HFF-Myc (cell line): Measurements from ENCODE around the gene ARHGAP33.

ENCODE experiments used
- DNase-seq: peaks from one replicate; pipeline ENCODE4 v3.0.0-alpha.2; 2011; ENCODE audit warnings: low read depth; ENCODE audit errors: extremely low read depth
- H3K4me3 ChIP-seq: replicated peaks from 2 replicates; pipeline ENCODE4 v1.5.1; 2011; ENCODE audit warnings: low read depth, mild to moderate bottlenecking, control low read depth, low read length
- TF ChIP-seq, protein P1 (sequence below): IDR thresholded peaks from 2 replicates; pipeline ENCODE4 v1.5.1; 2012; ENCODE audit warnings: mild to moderate bottlenecking, low read depth, low read length, control low read depth; ENCODE audit errors: missing control alignments

Gene ARHGAP33

GRCh38 chr19:35740423-35741202 lies 34.8 kb upstream of the ARHGAP33 start:
- TF ChIP-seq, protein P1, sequence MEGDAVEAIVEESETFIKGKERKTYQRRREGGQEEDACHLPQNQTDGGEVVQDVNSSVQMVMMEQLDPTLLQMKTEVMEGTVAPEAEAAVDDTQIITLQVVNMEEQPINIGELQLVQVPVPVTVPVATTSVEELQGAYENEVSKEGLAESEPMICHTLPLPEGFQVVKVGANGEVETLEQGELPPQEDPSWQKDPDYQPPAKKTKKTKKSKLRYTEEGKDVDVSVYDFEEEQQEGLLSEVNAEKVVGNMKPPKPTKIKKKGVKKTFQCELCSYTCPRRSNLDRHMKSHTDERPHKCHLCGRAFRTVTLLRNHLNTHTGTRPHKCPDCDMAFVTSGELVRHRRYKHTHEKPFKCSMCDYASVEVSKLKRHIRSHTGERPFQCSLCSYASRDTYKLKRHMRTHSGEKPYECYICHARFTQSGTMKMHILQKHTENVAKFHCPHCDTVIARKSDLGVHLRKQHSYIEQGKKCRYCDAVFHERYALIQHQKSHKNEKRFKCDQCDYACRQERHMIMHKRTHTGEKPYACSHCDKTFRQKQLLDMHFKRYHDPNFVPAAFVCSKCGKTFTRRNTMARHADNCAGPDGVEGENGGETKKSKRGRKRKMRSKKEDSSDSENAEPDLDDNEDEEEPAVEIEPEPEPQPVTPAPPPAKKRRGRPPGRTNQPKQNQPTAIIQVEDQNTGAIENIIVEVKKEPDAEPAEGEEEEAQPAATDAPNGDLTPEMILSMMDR: no peak
- peak; percentile 87 for DNase-seq
- H3K4me3 ChIP-seq: peak overlapping the region; percentile 53

- TF ChIP-seq, protein P1: no peak
- peak overlapping the region; percentile 53 for H3K4me3 ChIP-seq
- no peak for DNase-seq
Measured at GRCh38 chr19:35741203-35741515, 34.2 kb upstream of the ARHGAP33 start.

- H3K4me3 ChIP-seq: peak within 1 kb of the TSS; percentile 53; the same call in 1 of the 2 replicates
Measured at GRCh38 chr19:35742121-35742724, 33.1 kb upstream of the ARHGAP33 start, which contains the start of gene IGFLR1. Gene IGFLR1, minus strand, starts transcription at chr19:35742452. Its CDS starts 1,272 bp downstream, at chr19:35741180.

DNA sequence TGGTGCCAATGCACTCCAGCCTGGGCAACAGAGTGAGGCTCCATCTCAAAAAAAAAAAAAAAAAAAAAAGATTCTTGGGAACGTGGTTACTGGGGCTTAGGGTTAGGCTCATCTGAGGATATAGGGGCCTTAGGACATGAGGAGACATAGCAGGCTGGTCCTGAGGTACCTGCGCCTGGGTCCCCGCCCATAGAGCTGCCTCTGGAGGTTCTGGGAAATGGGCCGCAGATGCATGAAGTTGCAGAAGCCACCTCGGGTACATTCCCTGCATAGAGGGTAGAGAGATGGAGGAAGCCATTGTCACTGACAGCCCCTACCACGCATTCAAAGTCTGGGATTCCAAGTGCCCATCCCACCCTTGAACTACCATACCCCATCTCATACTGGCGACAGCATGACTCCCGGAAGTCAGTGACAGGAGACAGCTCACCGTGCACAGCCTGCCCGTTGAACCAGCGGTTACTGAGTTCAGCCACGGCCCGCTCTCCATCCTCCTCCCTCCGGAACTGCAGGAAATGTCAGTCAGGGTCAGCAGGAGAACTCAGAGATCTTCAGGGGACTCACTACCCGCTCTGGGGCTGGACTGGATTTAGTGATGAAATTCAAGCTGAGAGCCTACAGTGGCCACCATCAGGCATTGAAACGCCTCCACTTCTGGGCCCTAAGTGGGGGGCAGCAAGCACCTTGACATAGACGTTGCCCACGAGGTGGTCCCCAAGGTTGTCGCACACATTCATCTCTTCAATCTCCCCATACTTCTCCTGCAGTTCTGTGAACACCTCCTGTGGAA lies 31.5 kb upstream of the ARHGAP33 start:
- no peak for DNase-seq
- TF ChIP-seq, protein P1: no peak
- peak overlapping the region; percentile 96; the same call in 1 of the 2 replicates for H3K4me3 ChIP-seq

More at GRCh38 chr19:35742121-35742724, 33.1 kb upstream of the ARHGAP33 start, which contains the start of gene IGFLR1:
- DNase-seq: no peak
- TF ChIP-seq, protein P1: no peak

- DNase-seq: peak; percentile 89
- TF ChIP-seq, protein P1: peak; percentile 40
- peak overlapping the region; percentile 96 for H3K4me3 ChIP-seq
Measured at GRCh38 chr19:35744430-35745327, 30.7 kb upstream of the ARHGAP33 start.
